ENCODE results near the gene ZNF423.

ZNF423 gene

GRCh38 chr16:49858200-49859124, 2.5 kb upstream of the ZNF423 start:
- peak; percentile 71 for DNase-seq
- TF ChIP-seq CTCF (IDR thresholded peaks at IDR 0.05): no peak
- Mint-ChIP-seq H3K9me3 (no peaks in the 10 kb centered on the region), H3K4me1 (peaks cover 22% of the 10 kb centered on the region), H3K27me3 (ENCODE audit: low read depth, poor library complexity) (no peaks in the 10 kb centered on the region), H3K4me3 (peak overlapping the region; percentile 79), H3K27ac (no peak overlapping the region), H3K36me3 (ENCODE audit: low read depth) (no peaks in the 10 kb centered on the region)

- Mint-ChIP-seq H3K9me3 (no peaks in the 10 kb centered on the region), H3K4me1 (peaks cover 30% of the 10 kb centered on the region), H3K36me3 (ENCODE audit: low read depth) (no peaks in the 10 kb centered on the region), H3K27me3 (ENCODE audit: low read depth, poor library complexity) (no peaks in the 10 kb centered on the region), H3K4me3 (peak overlapping the region; percentile 91), H3K27ac (peak overlapping the region; percentile 88)
- TF ChIP-seq CTCF (IDR thresholded peaks at IDR 0.05): peak; percentile 86
- DNase-seq: peak; percentile 65
Observed at GRCh38 chr16:49857423-49858181, 1.7 kb upstream of the ZNF423 start.

GRCh38 chr16:49856672-49857330, 889 bp upstream of the ZNF423 start:
- H3K27ac Mint-ChIP-seq: no peak overlapping the region
- H3K4me3 Mint-ChIP-seq: peak overlapping the region; percentile 91
- H3K27me3 Mint-ChIP-seq (ENCODE audit: low read depth, poor library complexity): no peaks in the 10 kb centered on the region
- no peaks in the 10 kb centered on the region for H3K36me3 Mint-ChIP-seq (ENCODE audit: low read depth)
- no peaks in the 10 kb centered on the region for H3K9me3 Mint-ChIP-seq
- H3K4me1 Mint-ChIP-seq: peaks cover 38% of the 10 kb centered on the region
- peak; percentile 79 for DNase-seq
- no peak for TF ChIP-seq CTCF (IDR thresholded peaks at IDR 0.05)

GRCh38 chr16:49855280-49855821, 561 bp downstream of the ZNF423 start:
- Mint-ChIP-seq H3K9me3 (no peaks in the 10 kb centered on the region), H3K27me3 (ENCODE audit: low read depth, poor library complexity) (no peaks in the 10 kb centered on the region), H3K4me1 (peaks cover 53% of the 10 kb centered on the region), H3K36me3 (ENCODE audit: low read depth) (no peaks in the 10 kb centered on the region), H3K27ac (no peak overlapping the region), H3K4me3 (peak overlapping the region; percentile 70)
- TF ChIP-seq CTCF (IDR thresholded peaks at IDR 0.05): no peak
- DNase-seq: peak; percentile 89

- Mint-ChIP-seq H3K27me3 (ENCODE audit: low read depth, poor library complexity) (no peaks in the 10 kb centered on the region), H3K27ac (peak overlapping the region; percentile 94), H3K4me1 (peaks cover 56% of the 10 kb centered on the region), H3K4me3 (peak overlapping the region; percentile 87), H3K36me3 (ENCODE audit: low read depth) (no peaks in the 10 kb centered on the region), H3K9me3 (no peaks in the 10 kb centered on the region)
- TF ChIP-seq CTCF (IDR thresholded peaks at IDR 0.05): no peak
- DNase-seq: peak; percentile 61
Observed at GRCh38 chr16:49854796-49855203, 1.1 kb downstream of the ZNF423 start.

Measured in nephron progenitor cell (in vitro differentiated cells).